CD4-positive, alpha-beta T cell treated with Interleukin-4 for 4 hours (primary cell): ENCODE data around the gene STAMBP.
"Not testable (repeated sequence)": the region's sequence is repeated elsewhere in the genome, so short reads cannot be mapped to it uniquely, and the experiment has no call there.

Source experiments
- DNase-seq: peaks from one replicate; pipeline ENCODE4 v3.0.0-alpha.2; 2020

The STAMBP gene

GRCh38 chr2:73828818-73829570 lies at the start of gene STAMBP:
Gene STAMBP (plus strand): TSS chr2:73828961. CDS start chr2:73830857, 1,896 bp downstream.
- DNase-seq = peak; percentile 97

DNA sequence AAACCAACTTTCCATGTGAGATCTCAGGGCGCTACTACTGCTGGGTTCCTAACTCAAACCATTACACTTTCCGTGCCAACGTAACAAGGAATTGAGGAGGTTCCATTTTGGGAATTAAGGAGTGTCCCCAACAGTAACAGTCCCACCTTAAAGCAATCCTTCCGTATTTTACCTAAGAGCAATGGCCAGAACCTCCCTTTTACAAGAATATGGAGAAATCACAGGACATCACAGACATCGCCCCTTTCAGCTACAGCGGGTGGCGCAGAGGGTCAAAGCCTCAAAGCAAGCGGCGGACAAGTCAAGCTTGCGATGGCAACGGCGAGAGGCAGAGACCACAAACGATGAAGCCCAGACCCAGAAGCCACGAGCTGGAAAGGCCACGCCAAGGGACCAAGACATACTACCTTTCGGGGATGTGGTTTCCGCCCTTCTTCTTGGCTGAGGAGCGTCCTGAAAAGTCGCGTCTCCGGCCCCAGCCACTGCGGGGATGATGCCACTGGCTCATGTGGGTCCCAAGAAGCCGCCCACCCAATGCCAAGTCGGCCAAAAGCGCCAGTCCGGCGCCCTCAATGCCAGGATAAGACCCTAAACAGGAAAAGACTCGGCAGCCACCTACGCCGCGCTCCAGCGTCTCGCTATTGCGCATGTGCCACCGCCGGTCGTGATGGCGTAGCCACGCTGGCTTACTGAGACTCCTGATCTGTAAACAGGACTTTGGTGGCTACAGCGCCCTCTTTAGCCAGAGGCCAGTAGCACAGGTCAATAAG lies 49.1 kb upstream of the STAMBP start, which contains the start of gene DUSP11:
Gene DUSP11 (minus strand): TSS at position 637 of the 770 bp plus-strand sequence. CDS start 129 bp downstream, at position 508.
- peak; percentile 97 for DNase-seq

- DNase-seq = no peak
Observed at GRCh38 chr2:73780237-73780582, 48.6 kb upstream of the STAMBP start.

GRCh38 chr2:73783402-73783801 lies 45.4 kb upstream of the STAMBP start:
- DNase-seq = not testable (repeated sequence)

DNA sequence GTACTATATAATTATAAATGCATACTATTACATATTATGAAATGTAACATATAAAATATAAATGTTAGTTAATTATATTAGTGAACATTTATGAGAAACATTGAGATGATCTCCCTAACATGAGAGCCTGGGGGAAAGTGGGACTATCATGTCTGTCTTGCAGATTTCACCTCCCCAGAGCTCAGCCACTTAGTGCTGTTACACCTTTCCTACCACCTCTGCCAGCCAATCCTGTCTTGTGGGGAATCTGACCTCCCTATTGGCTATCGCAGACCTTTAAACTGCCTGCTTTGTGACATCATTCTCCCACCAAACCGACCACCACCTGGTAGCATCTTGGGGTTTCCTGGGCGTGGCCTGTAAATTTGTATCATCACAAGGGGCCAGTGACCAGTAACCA lies 44.9 kb upstream of the STAMBP start, which contains the start of gene C2orf78:
Gene C2orf78 (plus strand): TSS at position 301 of the 400 bp plus-strand sequence. CDS start 127 bp downstream, outside the sequence.
- not testable (repeated sequence) for DNase-seq

DNA sequence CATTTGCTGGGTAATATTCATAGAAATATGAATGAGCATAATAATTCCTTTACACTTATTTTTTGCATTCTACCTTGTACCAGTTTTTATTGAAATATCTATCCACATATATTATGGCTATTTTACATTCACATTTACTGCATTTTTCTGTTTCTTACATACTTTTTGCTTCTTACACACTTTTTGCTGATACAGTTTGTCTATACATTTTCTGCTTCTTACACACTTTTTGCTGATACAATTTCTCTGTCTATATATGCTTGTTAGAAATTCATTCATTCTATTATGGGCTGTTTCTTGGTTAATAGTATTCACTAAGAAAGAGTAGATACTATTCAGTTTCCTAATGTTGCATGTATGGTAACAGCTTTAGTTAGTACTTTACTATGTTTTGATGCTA lies 16.9 kb upstream of the STAMBP start:
- no peak for DNase-seq

- no peak for DNase-seq
Observed at GRCh38 chr2:73812635-73813034, 16.1 kb upstream of the STAMBP start.

DNA sequence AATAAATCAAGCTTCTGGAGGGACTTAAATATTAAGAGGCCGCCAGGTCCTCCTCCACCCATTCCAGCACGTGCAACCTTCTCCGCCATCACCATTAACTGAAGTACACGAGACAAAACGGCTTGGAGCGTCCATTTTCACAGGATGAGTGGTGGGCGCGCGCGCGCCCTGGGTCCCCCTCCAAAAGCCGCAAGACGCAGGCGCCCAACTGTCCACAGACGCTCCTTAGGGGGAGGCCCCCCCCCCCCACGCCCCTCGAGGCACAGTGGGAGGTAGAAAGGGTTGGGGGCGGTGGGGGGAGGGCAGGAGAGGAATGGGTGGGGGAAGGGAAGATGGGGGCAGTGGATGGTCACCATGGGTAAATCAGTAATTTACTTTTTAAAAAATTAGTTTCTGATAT lies 10.5 kb upstream of the STAMBP start:
- no peak for DNase-seq

- no peak for DNase-seq
Observed at GRCh38 chr2:73821227-73821626, 7.5 kb upstream of the STAMBP start.

DNA sequence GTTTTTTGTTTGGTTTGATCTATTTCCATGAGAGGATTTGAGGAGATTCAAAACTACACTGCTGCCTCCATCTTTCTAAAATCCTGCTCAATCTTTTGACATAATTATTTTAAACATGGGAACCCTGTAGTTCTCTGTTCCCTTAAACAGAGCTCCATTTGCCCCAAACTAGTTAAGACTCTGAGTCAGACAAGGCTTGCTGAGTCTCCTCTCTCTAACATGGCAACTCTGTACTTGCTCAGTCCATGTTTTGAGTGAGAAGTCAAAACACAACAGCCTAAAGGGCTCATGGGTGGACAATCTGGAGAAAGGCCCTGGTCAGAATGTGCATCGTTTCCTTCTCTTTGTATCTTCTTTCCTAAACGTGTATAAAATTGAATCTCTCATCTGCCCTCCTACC lies 7.1 kb upstream of the STAMBP start:
- no peak for DNase-seq

- no peak for DNase-seq
Observed at GRCh38 chr2:73822276-73822675, 6.5 kb upstream of the STAMBP start.

DNA sequence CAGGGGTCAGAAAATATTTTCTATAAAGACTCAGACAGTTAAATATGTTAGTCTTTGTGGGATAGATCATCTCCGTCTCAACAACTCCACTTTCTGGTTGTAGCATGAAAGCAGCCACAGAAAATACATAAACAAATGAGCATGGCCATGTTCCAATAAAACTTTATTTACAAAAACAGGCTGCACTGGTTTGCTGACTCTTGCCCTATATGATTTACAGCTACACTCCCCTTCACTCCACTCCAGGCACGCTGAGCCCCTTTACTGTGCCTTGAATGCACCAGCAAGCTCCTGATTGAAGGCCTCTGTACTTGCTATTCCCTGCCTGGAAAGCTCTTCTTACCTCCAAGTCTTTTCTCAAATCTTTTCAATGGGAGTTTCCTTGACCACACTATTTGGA lies 5.8 kb upstream of the STAMBP start:
- no peak for DNase-seq

GRCh38 chr2:73823416-73823815 lies 5.3 kb upstream of the STAMBP start:
- no peak for DNase-seq

DNA sequence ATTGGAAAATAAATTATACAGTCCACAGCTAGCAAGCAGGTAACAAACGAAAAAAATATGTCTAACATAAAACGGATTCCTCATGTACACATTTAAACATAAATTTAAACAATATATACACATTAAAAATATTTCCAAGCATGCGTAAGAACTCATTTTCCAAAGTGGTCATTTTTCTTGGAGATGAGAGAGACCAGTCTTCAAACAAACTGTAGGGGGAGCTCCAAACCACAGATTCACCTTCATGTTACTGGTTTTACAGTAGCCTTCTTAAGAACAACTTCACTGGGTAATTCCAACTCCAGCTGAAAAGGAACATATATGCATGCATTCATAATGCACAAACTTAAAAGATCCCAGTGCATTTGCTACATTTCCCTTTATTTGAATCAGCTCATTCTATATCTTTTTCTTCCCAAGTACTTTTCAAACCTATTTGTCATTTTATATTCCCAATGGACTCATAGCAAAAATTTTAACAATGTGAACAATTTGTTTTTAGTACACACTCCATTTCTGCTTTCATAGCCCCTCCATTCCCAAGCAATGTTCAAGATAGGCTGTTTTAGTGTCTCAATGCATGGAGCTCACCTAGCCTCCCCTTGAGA lies 4.7 kb upstream of the STAMBP start:
- peak; percentile 73 for DNase-seq

GRCh38 chr2:73825408-73825807 lies 3.4 kb upstream of the STAMBP start:
- no peak for DNase-seq

DNA sequence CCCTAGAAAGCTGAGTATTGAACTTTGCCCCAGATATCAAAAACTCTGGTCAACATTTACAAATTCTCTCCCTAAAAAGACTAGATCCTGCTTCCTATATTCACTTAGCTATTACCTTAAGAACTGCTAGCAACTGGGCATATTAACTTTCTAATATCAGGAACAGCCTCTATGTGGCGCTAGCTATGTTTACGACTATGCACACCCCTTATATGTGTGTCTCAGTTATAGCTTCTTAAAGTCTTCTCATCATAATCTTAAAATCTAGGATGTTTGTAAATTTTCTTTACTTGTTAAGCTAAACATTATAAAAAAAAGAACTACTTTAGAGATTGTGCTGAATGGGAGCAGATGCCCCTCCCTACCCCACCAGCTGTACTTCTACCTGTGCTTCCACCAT lies 1.7 kb upstream of the STAMBP start:
- no peak for DNase-seq

- no peak for DNase-seq
Observed at GRCh38 chr2:73827660-73828388, 937 bp upstream of the STAMBP start.

- DNase-seq = no peak
Observed at GRCh38 chr2:73828389-73828817, 358 bp upstream of the STAMBP start.

- DNase-seq = peak; percentile 87
Observed at GRCh38 chr2:73830871-73831401, 2.2 kb downstream of the STAMBP start.

DNA sequence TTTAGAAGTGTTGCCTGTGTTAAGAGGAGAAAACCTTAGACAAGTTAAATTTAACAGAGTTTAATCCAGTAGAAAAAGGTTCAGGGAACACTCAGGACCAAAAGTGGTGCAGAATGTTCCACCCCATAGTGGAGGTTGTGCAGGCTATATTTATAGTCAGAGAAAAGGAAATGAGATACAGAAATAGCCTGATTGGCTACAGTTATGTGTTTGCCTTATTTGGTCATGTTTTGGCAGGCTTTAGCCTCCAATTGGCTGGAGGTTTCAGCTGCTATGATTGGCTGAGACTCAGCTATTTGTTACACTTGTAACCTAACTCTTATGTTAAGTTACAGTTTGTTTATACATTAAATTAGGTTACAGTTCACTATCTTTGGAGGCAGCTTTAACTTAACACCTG lies 4.2 kb downstream of the STAMBP start:
- no peak for DNase-seq

- DNase-seq = no peak
Observed at GRCh38 chr2:73836141-73836943, 7.6 kb downstream of the STAMBP start.
